AG08395 (cell line): ENCODE results near the gene TAF6.
A peak's percentile ranks its signal among the peaks of the same experiment; 100 is the strongest.
"Not testable (repeated sequence)": the region's sequence is repeated elsewhere in the genome, so short reads cannot be mapped to it uniquely, and the experiment has no call there.

Source experiments
- DNase-seq: peaks from one replicate; pipeline ENCODE4 v3.0.0; 2012; ENCODE audit warnings: mixed read lengths, low spot score

Gene TAF6

DNA sequence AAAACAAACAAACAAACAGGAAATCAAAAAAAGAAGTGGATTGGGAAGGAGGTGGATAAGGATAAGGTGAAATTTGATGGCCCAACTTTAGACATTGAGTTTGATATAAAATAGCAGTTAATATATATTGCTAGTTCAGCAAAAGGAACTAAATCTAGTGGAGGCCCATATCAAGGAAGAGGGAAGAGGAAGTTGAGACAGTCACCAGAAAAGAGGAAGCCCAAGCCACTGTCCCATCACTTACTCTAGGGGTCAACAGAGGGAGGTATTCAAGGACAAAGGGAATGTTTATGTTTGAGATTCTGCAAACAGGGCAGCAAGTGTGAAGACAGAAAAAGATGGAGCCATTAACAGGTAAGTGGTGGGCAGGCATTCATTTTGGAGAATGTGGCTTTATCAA is 33.2 kb upstream of the TAF6 start:
- DNase-seq: no peak

DNA sequence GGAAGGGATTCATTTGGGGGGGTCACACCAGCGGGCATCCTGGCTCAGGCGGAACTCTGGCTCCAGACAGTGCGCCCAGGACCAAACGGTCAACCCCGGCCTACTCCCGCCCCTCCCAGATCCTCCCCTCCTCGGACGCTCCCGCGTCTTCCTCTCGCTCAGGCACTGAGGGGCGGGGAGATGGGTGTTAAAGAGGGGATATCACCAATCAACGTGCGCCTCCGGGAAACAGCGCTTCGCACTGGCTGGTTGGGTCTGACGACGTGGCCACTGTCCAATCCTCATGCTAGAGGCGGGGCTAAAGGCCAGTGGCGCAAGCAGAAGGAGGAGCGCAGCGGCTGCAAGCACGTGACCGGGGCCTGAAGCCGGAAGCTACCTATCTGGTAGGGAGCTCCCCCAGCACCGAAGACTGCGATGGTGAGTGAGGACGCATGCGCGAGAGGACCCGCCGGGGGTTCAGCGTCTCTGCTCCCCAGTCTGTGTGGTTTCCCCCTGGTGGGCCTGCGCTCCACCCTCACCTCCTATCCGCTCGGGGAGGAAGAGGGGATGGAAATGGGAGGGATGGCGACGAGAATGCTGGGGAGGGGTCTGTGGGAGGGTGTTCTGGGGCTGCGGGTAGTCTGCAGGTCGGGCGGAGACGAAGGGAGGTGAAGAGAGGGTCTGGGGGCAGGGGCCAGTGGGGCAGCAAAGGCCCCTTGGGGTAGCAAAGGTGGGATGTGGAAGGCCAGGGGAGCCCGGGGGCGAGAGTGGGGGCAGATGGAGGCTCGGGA is 29.6 kb upstream of the TAF6 start, which contains the start of gene LAMTOR4:
LAMTOR4 (plus strand) TSS at position 360 of the 770 bp plus-strand sequence; CDS start at position 415, 55 bp downstream.
- DNase-seq: peak; percentile 99

DNA sequence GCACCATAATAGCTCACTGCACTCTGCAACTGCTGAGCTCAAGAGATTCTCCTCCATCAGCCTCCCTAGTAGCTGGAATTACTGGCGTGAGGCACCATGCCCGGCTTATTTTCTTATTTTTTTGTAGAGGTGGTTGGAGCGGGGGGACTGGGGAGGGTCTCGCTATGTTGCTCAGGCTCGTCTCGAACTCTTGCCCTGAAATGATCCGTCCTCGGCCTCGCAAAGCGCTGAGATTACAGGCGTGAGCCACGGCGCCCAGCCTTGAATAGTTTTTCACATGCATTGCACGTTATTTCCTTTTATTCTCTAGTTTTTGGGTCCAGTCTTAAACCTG is 29.0 kb upstream of the TAF6 start:
- no peak for DNase-seq

DNA sequence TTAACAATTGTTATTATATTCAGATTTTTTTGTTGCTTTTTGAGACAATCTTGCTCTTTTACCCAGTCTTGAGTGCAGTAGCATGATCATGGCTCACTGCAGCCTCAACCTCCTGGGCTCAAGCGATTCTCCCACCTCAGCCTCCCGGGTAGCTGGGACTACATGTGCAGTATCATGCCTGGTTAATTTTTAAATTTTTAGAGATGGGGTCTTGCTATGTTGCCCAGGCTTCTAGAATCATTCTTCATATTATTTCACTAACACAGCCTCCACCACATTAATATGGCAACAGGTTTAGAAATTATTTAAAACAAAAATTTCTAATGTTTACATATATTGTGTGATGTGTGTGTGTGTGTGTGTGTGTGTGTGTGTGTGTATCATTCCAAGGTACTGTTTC is 28.1 kb upstream of the TAF6 start:
- no peak for DNase-seq

DNA sequence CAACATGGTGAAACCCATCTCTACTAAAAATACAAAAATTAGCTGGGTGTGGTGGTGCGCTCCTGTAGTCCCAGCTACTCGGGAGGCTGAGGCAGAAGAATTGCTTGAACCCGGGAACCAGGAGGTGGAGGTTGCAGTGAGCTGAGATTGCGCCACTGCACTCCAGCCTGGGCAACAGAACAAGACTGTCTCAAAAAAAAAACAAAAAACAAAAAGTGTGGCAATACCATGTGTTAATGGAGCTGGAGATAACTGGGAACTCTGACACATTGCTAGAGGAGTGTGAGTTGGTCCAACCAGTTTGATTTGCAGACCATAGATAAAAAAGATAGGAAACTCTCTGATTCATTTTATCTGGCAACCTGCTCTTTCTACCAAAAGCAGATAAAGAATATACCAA is 27.2 kb upstream of the TAF6 start:
- DNase-seq: peak; percentile 51

DNA sequence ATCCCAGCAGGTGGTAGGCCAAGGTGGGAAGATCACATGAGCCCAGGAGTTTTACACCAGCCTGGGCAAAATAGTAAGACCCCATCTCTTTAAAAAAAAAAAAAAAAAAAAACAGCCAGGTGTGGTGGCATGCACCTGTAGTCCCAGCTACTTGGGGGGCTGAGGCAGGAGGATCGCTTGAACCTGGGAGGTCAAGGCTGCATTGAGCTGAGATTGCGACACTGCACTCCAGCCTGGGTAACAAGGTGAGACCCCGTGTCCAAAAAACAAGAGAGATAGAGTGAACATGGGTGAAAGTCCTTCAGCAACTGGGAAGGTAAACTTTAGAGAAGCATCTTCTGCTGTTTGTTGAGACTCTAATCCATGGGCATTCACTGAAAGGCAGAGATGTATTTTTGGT is 23.3 kb upstream of the TAF6 start:
- no peak for DNase-seq

DNA sequence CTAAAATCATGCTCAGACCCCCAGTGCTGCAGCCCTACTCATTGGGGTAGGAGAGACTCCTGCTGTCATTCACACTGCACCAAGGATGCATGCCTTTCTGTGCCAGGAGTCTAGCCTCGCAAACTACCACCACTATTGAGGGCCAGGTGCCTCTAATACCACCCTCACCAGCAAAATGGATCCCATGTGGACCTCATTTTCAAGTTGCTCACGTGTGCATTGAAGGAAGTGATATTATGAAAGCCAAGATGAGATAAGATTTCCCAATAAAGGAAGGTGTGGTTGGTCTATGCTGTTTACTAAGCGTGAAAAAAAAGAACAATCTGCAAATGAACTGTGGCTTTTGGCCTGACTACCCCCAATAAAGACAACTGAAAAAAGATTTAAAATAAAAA is 22.4 kb upstream of the TAF6 start:
- no peak for DNase-seq

DNA sequence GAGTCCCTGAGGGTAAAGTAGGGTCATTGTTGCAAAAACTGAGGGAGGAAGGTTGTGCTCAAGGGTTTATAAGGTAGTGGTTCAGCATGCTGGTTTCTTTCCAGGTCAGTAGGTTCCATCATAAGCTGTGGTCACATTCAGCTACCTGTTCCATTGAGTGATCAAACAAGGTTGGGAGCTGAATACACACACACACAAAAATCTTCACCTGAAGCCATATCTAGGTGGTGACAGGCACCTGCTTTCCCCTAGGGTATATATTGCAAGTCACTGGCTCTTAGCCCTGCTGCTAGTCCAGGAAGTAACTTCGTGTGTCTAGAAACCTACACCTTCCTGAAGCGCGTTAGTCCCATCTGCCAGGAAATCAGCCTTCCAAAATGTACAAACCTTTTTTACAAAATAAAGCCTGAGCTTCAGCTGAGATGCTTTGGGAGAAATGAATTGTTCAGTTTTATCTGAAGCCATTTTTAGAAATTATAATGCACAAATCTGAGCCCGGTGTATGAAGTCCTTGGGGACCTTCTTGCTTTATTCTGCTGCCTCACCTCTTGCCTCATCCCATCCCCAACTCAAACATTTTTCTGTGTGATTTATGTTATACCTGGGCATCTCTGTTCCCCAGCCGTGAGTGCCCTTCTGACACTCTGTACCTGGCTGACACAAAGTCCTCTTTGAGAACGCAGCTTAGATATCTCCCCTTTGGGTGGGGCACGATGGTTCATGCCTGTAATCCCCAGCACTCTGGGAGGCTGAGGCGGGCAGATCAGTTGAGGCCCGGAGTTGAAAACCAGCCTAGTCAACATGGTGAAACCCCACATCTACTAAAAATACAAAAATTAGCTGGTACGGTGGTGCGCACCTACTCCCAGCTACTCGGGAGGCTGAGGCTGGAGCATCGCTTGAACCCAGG is 18.9 kb upstream of the TAF6 start:
- DNase-seq: no peak

DNA sequence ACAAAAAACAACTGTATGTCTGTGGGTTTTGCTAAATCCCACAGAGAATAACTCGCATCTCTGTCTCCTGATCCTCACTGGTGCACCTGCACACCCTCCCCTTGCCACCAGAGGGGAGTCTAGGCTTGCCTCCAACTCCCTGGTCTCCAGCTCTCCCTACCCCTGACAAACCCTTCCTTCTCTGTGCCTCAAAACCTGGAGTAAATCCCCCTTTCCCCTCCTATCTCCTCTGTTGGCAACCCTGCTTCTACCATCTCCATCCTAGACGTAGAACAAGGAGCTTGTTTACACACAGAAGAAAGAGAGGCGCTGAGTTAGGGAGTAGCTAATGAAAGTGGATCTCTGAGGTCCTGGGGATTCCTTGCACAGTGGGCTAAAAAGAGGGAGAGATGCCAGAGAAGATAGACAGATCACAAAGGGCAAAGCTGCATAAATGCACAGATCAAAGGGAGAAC is 13.6 kb upstream of the TAF6 start:
- DNase-seq: peak; percentile 79

DNA sequence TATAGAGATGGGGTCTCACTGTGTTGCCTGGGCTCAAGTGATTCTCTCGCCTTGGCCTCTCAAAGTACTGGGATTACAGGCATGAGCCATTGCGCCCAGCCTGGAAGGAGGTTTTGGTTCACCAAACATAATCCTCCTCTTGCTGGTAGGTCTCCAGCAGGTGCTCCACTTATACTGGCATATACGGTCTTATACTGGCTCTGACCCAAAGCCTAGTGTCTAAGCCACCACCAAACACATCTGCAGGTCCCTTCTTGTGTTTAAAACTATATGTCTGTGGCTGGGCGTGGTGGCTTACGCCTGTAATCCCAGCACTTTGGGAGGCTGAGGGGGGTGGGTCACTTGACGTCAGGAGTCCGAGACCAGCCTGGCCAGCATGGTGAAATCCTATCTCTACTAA is 13.0 kb upstream of the TAF6 start:
- DNase-seq: no peak

DNA sequence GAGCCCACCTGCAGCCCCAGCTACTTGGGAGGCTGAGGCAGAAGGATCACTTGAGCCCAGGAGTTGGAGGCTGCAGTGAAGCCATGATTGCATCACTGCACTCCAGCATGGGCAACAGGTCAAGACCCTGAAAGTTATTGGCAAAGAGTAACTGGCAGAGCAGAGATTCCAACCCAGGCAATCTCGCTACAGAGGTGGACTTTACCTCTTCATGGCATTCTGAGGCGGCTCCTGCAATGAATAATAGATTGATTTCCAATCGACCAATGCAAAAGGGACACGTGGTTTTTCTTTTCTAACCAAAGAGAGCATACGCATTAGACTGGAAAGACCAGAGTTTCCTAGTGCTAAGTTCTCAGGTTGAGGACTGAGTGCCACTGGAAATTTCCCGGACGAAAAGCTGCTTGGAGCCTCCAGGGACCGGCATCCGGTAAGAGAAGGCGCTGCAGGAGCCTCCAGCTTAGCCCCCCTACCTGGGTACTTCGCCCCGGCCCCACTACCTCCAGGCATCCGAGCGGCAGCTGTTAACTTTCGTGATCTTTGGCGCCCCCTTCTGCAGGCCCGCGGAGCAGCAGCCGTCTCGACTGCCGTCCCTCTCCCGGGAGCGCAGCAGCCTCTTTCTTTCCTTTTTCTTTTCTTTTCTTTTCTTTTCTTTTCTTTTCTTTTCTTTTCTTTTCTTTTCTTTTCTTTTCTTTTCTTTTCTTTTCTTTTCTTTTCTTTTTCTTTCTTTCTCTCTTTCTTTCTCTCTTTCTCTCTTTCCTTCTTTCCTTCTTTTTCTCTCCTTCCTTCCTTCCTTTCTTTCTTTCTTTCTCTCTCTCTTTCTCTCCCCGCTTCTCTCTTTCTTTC is 11.7 kb upstream of the TAF6 start:
- peak; percentile 69 for DNase-seq

DNA sequence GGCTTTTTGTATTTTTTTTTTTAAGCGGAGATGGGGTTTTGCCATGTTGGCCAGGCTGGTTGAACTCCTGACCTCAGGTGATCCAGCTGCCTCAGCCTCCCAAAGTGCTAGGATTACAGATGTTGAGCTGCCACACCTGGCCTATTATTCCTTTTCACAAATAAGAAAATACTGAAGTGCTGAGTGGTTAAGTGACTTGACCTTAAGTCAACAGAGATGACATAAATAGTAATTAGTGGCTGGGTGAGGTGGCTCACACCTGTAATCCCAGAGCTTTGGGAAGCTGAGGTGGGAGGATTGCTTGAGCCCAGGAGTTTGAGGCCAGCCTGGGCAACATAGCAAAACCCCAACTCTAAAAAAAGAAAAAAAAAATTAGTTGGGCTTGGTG is 11.1 kb upstream of the TAF6 start:
- DNase-seq: not testable (repeated sequence)

DNA sequence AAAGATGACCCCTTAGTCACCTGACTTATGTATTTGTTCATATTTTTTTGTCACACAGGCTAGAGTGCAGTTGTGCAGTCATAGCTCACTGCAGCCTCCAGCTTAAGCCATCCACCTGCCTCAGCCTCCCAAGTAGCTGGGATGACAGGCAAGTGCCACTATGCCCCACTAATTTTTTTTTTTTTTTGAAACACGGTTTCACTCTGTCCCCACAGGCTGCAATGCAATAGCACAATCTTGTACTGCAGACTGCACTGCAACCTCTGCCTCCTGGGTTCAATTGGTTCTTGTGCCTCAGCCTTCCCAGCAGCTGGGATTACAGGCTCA is 9.4 kb upstream of the TAF6 start:
- DNase-seq: no peak

DNA sequence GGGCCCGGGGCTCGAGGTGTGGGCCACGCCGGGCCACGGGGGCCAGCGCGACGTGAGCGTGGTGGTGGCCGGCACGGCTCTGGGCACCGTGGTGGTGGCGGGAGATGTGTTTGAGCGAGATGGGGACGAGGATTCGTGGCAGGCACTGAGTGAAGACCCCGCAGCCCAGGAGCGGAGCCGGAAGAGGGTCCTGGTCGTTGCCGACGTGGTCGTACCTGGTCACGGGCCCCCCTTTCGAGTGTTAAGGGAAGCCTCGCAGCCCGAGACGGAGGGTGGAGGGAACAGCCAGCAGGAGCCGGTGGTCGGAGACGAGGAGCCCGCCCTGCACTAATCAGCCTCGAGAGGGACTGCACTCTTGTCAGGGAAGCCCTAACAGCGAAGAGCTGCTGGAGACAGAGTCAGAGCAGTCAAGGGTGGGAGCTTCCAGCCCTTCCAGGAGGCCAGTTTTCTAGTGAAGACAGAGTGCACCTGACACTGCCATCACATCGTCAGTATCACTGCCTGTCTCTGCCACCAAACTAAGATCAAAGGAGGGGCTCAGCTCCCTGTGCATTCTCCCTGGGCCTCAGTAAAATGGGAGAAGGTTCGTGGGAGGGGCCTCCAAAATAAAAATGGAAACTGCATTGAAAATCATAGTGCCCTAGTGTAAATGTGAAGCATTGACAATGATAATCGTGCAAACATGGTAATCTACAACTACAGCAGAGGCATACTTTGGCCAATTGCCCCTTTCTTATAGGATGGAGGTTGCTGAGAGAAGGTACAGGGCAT is 8.9 kb upstream of the TAF6 start:
- no peak for DNase-seq

DNA sequence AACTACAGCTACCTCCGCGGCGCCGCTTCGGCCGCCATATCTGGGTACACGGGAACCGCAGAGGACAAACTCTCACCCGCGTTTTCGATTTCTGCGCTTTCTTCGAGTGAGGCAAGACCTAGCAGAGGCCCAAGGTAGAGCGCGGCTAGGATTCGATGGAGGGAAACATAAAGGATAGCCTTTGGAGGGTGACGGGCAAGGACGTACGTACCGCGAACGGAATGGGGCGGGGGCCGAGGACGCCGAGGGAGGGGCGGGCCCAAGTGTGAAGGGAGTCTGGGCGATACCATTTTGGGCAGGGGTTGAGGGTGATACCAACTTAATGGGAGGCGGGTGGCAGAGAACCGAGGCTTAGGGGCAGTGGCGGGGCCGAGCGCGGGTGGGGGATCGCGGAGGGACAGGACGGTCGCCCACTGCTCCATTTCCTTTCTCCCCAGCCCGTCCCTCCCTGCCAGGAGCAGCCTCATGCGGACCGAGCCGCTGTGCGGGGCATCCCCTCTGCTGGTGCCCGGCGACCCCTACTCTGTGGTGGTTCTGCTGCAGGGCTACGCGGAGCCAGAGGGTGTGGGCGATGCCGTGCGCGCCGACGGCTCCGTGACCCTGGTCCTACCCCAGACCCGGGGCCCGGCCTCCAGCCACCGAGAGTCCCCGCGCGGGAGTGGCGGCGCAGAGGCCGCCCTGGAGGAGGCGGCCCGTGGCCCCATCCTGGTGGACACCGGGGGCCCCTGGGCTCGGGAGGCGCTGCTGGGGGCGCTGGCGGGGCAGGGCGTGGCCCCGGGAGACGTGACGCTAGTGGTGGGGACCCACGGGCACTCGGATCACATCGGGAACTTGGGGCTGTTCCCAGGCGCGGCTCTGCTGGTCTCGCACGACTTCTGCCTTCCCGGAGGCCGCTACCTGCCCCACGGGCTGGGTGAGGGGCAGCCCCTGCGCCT is 8.0 kb upstream of the TAF6 start, which contains the start of gene MBLAC1:
MBLAC1 (plus strand) TSS at position 37 of the 935 bp plus-strand sequence; CDS start at position 466, 429 bp downstream.
- peak; percentile 95 for DNase-seq

DNA sequence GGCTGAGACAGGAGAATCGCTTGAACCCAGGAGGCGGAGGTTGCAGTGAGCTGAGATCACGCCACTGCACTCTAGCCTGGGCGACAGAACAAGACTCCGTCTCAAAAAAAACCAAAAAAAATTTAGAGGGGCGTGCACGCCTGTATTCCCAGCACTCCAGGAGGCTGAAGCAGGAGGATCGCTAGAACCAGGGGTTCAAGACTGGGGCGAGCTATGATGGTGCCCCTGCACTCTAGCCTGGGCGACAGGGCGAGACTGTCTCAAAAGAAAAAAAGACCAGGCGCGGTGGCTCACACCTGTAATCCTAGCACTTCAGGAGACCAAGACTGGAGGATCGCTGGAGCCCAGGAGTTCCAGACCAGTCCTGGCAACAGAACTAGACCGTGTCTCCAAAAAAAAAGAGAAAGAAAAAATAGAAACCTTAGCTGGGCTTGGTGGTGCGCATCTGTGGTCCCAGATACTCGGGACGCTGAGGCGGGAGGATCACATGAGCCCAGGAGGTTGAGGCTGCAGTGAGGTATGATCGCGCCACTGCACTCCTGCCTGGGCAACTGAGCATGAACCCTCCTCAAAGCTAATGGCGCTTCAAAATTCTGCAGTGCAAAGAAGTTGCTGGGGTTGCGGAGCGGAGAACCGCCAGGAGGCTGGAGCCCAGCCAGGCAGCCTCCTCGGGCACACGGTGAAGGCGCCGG is 7.2 kb upstream of the TAF6 start:
- DNase-seq: no peak

DNA sequence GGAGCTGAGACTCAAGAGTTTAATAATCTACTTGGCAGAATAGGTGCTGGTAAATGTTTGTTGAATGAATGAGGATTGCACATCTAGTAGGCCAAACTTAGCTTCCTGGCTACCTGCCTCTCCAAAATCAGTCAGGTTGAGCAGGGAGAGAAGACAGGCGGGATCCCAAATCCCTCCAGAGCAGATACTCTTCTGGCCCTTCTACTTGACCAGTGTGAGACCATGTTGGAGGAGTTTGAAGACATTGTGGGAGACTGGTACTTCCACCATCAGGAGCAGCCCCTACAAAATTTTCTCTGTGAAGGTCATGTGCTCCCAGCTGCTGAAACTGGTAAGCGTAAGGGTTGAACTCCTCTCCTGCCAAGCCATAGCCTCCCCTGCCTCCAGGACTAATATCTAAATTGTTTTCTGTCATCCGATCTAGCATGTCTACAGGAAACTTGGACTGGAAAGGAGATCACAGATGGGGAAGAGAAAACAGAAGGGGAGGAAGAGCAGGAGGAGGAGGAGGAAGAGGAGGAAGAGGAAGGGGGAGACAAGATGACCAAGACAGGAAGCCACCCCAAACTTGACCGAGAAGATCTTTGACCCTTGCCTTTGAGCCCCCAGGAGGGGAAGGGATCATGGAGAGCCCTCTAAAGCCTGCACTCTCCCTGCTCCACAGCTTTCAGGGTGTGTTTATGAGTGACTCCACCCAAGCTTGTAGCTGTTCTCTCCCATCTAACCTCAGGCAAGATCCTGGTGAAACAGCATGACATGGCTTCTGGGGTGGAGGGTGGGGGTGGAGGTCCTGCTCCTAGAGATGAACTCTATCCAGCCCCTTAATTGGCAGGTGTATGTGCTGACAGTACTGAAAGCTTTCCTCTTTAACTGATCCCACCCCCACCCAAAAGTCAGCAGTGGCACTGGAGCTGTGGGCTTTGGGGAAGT is 5.4 kb upstream of the TAF6 start:
- no peak for DNase-seq

DNA sequence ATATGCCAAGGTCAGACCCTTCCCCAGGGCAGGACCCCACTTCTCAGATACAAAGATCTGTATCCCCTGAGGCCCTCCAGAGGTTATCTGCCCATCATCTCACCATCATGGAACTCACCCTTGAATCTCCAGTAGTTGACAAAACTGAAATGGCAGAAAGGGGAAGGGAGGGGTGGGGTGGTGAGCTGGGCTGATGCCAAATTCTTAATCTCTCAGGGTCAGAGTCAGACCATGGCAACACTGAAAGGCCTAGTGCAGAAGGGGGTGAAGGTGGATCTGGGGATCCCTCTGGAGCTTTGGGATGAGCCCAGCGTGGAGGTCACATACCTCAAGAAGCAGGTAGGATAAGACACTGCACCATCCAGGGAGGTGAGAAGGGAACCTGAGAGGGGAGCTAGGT is 3.4 kb upstream of the TAF6 start:
- no peak for DNase-seq

DNA sequence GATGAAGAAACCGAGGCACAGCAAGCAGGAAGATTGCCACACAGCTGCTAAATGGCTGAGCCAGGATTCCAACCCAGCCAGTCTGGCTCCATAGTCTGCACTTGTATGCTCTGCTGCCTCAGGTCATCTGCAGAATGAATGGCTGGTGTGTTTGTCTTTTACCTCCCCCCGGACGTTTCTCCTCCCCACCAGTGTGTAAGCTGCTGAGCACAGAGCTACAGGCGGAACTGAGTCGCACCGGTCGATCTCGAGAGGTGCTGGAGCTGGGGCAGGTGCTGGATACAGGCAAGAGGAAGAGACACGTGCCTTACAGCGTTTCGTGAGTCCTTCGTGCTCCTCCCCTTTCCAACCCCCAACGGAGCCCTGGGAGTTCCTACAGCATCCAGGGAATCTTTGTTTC is 2.9 kb upstream of the TAF6 start:
- no peak for DNase-seq
